Stimulated activated CD4-positive, alpha-beta T cell treated with anti-CD3 and anti-CD28 coated beads, TNF-alpha, amount 100 ng/mL, for 4 hours (primary cell): ENCODE measurements around the gene PROSER2.
"Not testable (repeated sequence)": the region's sequence is repeated elsewhere in the genome, so short reads cannot be mapped to it uniquely, and the experiment has no call there.

Experiments
- DNase-seq, 3 experiments: peaks; one replicate each; pipeline ENCODE4 v3.0.0-alpha.2; 2020; ENCODE audit warnings: low read depth in 3 of 3

Gene PROSER2

DNA sequence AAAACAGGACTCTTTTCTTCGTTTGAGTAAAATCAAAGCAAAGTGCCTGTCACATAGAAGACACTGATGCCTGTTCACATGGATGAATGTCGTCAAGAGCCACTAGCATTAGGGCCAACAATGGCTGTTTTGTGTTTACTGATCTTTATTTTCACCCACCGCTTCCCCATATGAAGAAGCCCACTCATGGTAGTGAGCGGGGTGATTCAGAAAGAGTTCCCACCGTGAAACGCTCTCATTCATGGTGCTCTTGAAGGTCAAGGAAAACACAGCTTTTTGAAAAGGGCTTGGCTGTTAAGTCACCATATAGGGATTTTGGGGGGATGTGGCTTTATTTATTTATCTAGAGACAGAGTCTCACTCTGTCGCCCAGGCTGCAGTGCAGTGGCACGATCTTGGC is 12.5 kb downstream of the PROSER2 start:
- no peak for DNase-seq

GRCh38 chr10:11837372-11838161 is 14.4 kb downstream of the PROSER2 start:
- DNase-seq: no peak

DNA sequence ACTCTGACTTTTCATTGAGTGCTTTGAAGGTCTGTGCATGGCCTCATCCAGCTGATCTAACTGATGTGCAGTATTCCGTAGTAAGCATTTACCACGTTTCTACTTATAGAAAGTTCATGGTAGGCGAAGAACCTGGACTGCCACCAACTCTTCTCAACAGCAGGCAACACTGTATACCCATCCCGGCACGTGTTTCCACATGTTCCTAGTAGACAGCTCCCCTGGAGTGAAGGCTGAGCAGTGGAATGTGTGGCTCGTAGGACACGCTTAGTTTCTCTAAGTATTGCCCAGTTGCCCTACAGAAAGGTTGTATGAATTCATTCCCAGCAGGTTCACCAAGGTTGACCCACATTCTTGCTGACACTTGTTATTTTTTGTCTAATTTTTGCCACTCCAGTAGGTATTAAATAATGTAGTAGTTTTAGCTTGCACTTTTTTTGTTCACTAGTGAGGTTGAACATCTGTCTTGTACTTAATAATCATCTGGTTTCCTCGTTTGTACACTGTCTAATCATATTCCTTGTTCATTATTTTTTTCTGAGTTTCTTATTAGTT is 15.2 kb downstream of the PROSER2 start:
- DNase-seq: no peak

- DNase-seq: no peak
These were observed 18.2 kb downstream of the PROSER2 start for GRCh38 chr10:11841375-11841774.

DNA sequence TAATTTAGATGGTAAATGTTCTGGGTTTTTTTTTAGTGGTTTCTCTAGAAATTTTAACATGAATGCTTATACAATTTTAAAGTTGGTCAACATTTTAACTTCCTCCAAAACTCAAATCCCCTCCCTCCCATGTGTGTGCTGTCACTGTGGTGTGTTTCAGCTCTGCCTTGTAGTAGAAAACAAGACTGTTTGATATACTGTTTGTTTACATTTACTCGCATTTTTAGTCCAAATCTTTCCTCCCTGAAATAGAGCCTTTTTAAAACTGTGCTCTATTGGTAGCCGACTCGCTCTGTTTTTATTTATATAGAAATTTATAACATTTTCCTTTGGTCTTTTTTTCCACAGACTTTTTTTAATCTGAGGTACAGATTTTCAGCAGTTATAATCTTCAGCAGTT is 19.3 kb downstream of the PROSER2 start:
- no peak for DNase-seq

GRCh38 chr10:11845113-11845512 is 22.0 kb downstream of the PROSER2 start:
- no peak for DNase-seq

DNA sequence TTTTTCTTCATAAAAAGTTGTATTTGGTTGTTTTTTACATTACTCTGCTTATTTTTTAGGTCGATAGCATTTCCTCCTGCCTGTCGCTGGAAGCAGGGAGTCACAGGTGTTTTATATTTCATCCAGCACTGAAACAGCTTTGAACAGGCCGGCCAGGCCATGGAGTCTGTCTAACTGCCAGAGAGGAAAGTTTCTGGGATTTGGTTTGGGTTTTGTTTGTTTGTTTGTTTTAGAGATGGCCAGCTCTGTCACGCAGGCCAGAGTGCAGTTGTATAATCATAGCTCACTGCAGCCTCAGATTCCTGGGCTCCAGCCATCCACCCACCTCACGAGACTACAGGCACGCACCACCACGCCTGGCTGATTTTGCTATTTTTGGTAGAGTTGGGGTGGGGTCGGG is 23.4 kb downstream of the PROSER2 start:
- DNase-seq: no peak

- DNase-seq: no peak
These were observed 26.1 kb downstream of the PROSER2 start for GRCh38 chr10:11849277-11849676.

- DNase-seq: no peak
These were observed 26.8 kb downstream of the PROSER2 start for GRCh38 chr10:11849911-11850310.

GRCh38 chr10:11851910-11852309 is 28.8 kb downstream of the PROSER2 start:
- DNase-seq: no peak

DNA sequence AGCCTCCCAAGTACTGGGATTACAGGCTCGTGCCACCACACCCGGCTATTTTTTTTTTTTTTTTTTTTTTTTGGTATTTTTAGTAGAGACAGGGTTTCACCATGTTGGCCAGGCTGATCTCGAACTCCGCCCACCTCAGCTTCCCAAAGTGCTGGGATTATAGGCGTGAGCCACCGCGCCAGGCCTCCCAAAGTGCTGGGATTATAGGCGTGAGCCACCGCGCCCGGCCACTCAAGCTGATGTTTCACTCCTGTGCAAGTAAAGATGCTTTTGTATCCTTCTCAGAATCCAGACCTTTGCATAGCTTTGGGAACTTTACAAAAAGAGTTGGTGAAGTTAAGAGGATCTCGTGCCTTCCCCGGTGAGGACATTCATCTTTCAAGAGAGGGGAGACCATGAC is 29.5 kb downstream of the PROSER2 start:
- not testable (repeated sequence) for DNase-seq

- no peak for DNase-seq
These were observed 30.3 kb downstream of the PROSER2 start for GRCh38 chr10:11853468-11853867.

DNA sequence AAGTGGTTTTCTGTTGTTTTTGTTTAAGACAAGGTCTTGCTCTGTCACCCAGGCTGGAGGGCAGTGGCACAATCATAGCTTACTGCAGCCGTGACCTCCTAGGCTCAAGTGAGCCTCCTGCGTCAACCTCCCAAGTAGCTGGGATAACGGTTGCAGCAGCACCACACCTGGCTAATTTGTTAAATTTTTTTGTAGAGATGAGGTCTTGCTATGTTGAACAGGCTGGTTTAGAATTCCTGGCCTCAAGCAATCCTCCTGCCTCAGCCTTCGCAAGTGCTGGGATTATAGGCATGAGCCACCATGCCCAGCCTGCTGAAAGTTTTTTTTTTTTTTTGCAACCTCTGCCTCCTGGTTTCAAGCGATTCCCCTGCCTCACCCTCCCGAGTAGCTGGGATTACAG is 31.1 kb downstream of the PROSER2 start:
- DNase-seq: no peak

DNA sequence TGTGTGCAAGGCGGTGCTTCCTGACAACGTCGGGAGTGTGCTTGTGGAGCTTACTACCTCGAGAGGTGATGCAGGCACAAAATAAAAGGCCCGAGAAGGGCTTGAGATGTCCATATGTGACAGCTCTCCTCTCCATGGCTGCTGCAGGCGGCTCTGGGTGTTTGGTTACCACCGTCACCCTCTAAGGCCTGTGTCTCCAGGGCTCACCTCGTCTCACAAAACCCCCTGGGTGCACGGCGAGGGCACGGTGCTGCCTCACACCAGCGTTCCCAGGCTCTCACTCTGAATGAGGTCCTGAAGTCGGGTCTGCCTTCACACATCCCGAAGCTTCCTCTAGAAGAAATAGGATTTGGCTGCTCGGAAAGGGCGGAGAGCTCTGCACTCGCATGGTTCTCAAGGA is 32.9 kb downstream of the PROSER2 start:
- DNase-seq: no peak

DNA sequence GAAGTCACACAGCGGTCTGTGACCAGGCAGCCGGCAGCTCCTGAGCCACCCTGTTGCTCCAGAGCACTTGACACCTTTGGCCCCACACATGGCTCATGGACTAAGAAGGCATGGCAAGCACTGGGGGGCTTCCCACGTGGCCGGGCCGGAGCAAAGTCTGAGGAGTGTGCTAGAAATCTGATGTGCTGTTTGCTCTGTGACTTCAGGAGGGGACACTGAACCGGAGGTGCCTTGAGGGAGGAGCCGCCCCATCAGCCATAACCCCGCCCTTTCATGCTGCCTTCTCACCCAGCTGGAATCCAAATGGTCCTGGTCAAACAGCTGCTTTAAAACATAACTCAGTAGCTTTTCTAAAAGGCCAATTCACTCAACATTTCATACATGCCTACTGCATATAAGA is 33.5 kb downstream of the PROSER2 start:
- DNase-seq: no peak

GRCh38 chr10:11858093-11858492 is 34.9 kb downstream of the PROSER2 start:
- no peak for DNase-seq

DNA sequence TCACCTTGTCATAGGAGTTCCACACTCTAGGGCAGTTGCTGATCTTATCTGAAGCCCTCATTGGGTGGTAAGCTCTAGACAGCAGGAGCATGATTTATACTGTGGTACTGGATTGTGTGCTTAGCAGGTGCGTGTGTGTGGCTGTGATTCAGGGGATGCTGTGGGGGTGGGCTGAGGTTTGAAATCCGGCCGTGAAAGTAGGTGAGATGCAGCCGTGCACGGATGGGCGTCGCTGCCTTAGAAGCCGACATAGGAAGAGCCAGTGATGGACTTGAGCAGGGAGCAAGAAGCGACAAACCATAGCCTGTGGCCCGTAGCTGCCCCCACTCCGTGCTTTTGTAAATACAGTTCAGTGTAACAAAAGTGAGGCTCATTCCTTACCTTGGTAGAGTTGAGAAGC is 38.2 kb downstream of the PROSER2 start:
- no peak for DNase-seq

- no peak for DNase-seq
These were observed 38.8 kb downstream of the PROSER2 start for GRCh38 chr10:11861811-11862428.

DNA sequence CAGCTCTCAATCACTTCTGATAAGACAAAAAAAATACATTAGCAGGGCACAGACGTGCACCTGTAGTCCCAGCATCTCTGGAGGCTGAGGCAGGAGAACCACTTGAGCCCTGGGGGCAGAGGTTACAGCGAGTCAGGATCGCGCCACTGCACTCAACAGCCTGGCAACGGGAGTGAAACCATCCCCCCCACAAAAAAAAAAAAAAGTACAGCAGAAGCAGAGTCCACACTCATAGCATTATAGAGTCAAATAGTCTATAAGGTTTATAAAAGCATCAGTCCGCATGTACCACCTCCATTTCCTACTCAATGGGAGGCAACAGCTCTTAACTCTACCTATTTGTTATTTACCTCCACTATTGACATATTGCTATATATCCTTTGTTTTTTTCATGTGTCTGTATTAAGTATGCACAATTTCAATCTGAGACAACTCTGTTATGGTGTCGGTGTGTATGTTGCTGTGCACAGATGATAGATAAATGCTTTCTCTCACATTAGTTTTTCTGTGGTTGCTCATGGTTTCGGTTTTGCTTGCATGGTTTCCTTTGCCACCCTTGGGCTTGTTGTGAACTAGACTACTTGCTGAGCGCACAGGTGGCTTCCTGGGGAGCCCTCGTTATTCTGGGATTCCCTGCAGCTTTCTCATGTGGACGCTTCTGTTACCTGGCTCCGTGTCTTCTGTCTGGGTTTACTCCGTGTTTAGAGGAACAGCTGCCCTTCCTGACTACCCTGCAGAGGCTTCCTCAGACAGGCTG is 40.4 kb downstream of the PROSER2 start:
- peak in 1 of 3 experiments; percentile 21 for DNase-seq

DNA sequence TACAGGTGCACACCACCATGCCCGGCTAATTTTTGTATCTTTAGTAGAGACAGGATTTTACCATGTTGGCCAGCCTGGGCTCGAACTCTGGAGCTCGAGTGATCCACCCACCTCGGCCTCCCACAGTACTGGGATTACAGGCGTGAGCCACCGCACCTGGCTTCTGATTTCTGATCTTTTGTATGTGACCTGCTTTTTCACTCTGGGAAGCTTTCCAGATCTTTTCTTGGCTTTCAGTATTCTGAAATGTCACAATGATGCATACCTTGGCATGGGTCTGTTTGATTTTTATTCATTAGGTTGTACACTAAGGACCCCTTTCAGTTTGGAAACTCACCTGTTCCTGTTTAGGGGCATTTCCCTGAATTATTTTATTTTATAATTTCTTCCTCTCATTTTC is 41.6 kb downstream of the PROSER2 start:
- no peak for DNase-seq

GRCh38 chr10:11865561-11865960 is 42.4 kb downstream of the PROSER2 start:
- DNase-seq: no peak

DNA sequence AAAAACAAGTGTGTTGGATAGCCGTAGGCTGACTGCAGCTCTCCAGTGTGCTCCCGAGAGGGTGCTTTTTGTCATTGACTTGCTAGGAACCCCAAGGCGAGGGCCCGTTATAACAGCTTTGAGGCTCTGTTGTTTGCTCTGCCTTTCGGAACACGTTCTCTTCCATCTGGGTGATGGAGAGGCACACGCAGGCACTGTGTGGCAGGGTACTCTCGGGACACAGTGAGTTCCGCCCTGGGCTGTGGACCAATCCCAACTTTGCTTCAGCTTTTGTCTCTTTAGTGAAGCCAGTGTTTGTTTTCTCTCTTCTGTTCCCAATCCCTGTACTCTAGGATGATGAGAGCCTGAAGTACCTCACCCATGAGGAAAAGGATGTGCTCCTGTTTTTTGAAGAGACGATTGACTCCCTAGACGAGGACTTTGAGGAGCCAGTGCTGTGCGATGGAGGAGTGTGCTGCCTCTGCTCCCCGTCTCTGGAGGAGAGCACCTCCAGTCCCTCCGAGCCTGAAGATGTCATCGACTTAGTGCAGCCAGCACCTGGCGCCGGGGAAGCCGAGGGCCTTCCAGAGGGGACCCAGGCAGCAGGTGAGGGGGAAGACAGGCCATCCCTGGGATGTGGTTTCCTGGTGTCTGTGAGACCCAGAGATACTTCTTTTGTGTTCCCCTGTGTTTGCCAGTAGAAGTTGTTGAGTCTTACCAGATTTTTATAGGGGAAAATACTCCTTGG is 43.2 kb downstream of the PROSER2 start:
- DNase-seq: no peak
